A549 (cell line): Measurements from ENCODE around the gene NAA40.

Experiments used
- POLR2A ChIP-seq: IDR thresholded peaks from 2 replicates; pipeline ENCODE4 v1.6.1; 2012; ENCODE audit warnings: mild to moderate bottlenecking, low read length
- TF ChIP-seq, protein P1 (sequence below): fragments of 200-600 bp; sonication (generic); IDR thresholded peaks from 2 replicates; pipeline ENCODE4 v1.6.1; 2016; ENCODE audit warnings: antibody characterized with exemption, mild to moderate bottlenecking, moderate library complexity
- TF ChIP-seq, protein P2 (sequence below): fragments of >200 bp; sonication (Bioruptor Twin); formaldehyde crosslinking; IDR thresholded peaks from 3 replicates; pipeline ENCODE4 v1.5.1; 2016
- TF ChIP-seq, protein P3 (sequence below): fragments of 450-650 bp; IDR thresholded peaks from 2 replicates; pipeline ENCODE4 v1.6.1; 2014; ENCODE audit warnings: antibody characterized with exemption

DNA sequence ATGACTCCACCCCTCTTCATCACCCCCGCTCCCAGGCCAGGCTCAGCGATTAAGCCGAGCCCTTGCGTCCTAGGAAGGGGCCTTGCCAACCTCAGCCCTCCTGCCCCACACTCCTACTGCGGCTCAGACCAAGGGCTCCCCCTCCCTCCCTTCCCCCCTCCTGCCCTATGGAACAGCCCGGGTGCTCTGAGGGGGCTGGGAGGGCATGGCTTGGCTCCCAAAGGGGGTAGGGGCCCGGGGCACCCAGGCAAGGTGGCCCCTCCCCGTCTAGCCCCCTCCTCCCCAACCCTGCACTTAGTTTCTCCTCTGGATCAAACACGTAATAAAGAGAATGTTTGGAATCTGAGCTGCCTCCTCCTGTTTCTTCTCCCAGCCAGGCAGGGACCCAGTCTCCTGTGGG lies 28.1 kb upstream of the NAA40 start:
- TF ChIP-seq, protein P1, sequence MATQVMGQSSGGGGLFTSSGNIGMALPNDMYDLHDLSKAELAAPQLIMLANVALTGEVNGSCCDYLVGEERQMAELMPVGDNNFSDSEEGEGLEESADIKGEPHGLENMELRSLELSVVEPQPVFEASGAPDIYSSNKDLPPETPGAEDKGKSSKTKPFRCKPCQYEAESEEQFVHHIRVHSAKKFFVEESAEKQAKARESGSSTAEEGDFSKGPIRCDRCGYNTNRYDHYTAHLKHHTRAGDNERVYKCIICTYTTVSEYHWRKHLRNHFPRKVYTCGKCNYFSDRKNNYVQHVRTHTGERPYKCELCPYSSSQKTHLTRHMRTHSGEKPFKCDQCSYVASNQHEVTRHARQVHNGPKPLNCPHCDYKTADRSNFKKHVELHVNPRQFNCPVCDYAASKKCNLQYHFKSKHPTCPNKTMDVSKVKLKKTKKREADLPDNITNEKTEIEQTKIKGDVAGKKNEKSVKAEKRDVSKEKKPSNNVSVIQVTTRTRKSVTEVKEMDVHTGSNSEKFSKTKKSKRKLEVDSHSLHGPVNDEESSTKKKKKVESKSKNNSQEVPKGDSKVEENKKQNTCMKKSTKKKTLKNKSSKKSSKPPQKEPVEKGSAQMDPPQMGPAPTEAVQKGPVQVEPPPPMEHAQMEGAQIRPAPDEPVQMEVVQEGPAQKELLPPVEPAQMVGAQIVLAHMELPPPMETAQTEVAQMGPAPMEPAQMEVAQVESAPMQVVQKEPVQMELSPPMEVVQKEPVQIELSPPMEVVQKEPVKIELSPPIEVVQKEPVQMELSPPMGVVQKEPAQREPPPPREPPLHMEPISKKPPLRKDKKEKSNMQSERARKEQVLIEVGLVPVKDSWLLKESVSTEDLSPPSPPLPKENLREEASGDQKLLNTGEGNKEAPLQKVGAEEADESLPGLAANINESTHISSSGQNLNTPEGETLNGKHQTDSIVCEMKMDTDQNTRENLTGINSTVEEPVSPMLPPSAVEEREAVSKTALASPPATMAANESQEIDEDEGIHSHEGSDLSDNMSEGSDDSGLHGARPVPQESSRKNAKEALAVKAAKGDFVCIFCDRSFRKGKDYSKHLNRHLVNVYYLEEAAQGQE = no peak
- TF ChIP-seq, protein P2, sequence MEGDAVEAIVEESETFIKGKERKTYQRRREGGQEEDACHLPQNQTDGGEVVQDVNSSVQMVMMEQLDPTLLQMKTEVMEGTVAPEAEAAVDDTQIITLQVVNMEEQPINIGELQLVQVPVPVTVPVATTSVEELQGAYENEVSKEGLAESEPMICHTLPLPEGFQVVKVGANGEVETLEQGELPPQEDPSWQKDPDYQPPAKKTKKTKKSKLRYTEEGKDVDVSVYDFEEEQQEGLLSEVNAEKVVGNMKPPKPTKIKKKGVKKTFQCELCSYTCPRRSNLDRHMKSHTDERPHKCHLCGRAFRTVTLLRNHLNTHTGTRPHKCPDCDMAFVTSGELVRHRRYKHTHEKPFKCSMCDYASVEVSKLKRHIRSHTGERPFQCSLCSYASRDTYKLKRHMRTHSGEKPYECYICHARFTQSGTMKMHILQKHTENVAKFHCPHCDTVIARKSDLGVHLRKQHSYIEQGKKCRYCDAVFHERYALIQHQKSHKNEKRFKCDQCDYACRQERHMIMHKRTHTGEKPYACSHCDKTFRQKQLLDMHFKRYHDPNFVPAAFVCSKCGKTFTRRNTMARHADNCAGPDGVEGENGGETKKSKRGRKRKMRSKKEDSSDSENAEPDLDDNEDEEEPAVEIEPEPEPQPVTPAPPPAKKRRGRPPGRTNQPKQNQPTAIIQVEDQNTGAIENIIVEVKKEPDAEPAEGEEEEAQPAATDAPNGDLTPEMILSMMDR = no peak
- TF ChIP-seq, protein P3, sequence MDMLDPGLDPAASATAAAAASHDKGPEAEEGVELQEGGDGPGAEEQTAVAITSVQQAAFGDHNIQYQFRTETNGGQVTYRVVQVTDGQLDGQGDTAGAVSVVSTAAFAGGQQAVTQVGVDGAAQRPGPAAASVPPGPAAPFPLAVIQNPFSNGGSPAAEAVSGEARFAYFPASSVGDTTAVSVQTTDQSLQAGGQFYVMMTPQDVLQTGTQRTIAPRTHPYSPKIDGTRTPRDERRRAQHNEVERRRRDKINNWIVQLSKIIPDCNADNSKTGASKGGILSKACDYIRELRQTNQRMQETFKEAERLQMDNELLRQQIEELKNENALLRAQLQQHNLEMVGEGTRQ = no peak
- TF ChIP-seq POLR2A = no peak
